Psoas muscle (tissue), 8 donors: ENCODE measurements around the gene MTF1. TPM values are rescaled to one million over a fixed set of nuclear protein-coding genes. Genes with fewer than 3 reads are reported as not detected.
A peak's percentile ranks its signal among the peaks of the same experiment; 100 is the strongest.

Experiments
- ATAC-seq, 4 donors: fragments of 200-7000 bp; cut with Tn5 transposase; one replicate each; pipeline ENCODE4 v1.9.1; 2020; ENCODE audit warnings: moderate library complexity in 3 of 4, mild to moderate bottlenecking in 2 of 4
- DNase-seq, 2 donors: peaks; one replicate each; pipeline ENCODE4 v3.0.0-alpha.2; 2020
- H3K27ac ChIP-seq: fragments of 200-600 bp; one replicate; pipeline ENCODE4 v1.8.0; 2022
- H3K27me3 ChIP-seq, 3 donors: fragments of 200-600 bp in 1 of 3; one replicate each; pipeline versions ENCODE4 v1.6.1 to v1.8.0; 2013 to 2022; ENCODE audit warnings: low read length in 2 of 3, mild to moderate bottlenecking in 2 of 3, moderate library complexity in 1 of 3; ENCODE audit not compliant: insufficient read depth in 3 of 3
- H3K36me3 ChIP-seq, 2 donors: fragments of 200-600 bp in 1 of 2; one replicate each; pipeline versions ENCODE4 v1.6.1 to v1.8.0; 2013 to 2022; ENCODE audit warnings: low read depth in 1 of 2, mild to moderate bottlenecking in 1 of 2, moderate library complexity in 1 of 2; ENCODE audit not compliant: insufficient read depth in 1 of 2
- H3K4me1 ChIP-seq: fragments of 200-600 bp; one replicate; pipeline ENCODE4 v1.8.0; 2022
- H3K4me3 ChIP-seq: fragments of 200-600 bp; one replicate; pipeline ENCODE4 v1.8.0; 2022; ENCODE audit warnings: mild to moderate bottlenecking
- H3K9me3 ChIP-seq: fragments of 200-600 bp; one replicate; pipeline ENCODE4 v1.8.0; 2022
- CTCF ChIP-seq: fragments of 200-600 bp; IDR thresholded peaks from one replicate; pipeline ENCODE4 v1.8.0; 2022; ENCODE audit warnings: antibody characterized with exemption
- WGBS, 3 donors: extraction: QIAGEN DNeasy Blood & Tissue Kit; methylation state at CpG; one replicate each; pipeline versions ENCODE4 v1.1.6 to v1.1.7; 2013; 5-methylcytosine and 5-hydroxymethylcytosine counted together
- intact Hi-C, 2 donors: fragments of 100-400 bp; cut with DNase I; formaldehyde crosslinking; loops; one replicate each; pipeline versions ENCODE4 v1.11.0 to v1.14.2; 2022
- polyA plus RNA-seq, 3 donors: library from polyadenylated mRNA; stranded (reverse); fragments of 200-250 nt; gene quantifications; one replicate each; pipeline ENCODE4 v1.2.3, GENCODE V29; 2013
- total RNA-seq, 4 donors: library from RNA; stranded (reverse); fragmentation: NEBNext Ultra II Directional in 2 of 4; extraction: Animal tissue kit (Norgen Biotek cat#: 25700) in 2 of 4; gene quantifications; one replicate each; pipeline versions ENCODE4 v1.2.1 to v1.2.4, GENCODE V29; 2021 to 2023
- donor health status: healthy with polysubstance abuse.
- donor health status: DM: no; HTN: no; CAD: no; lungs with moderate emphysema.
- donor health status: Bipolar disorder and iron deficiency.
- donor health status: healthy.
- donor health status: DM: yes; HTN: yes; CAD: no.
- donor health status: DM: no; HTN: no; CAD: no.
- donor health status: DM: no; HTN: no; CAD: no.
- donor health status: DM: yes; HTN: yes; CAD: no.

The MTF1 gene
- total and polyA plus RNA-seq, 7 donors: 3.1 to 20.2 (median 13.3) TPM

GRCh38 chr1:37822906-37823815 lies 36.2 kb downstream of the MTF1 start:
- peaks cover 8 to 81% of the 10 kb centered on the region in 2 donors for H3K36me3 ChIP-seq
- intact Hi-C loops: no loop called here

GRCh38 chr1:37821481-37821880 lies 37.9 kb downstream of the MTF1 start:
- H3K9me3 ChIP-seq: no peaks in the 10 kb centered on the region
- ATAC-seq (no peak), DNase-seq (no peak)
- WGBS, 3 donors: 83 to 96% (median 92%) methylated on average over 2 of the region's 2 CpGs
- no peak overlapping the region for H3K27ac ChIP-seq
- no peak for TF ChIP-seq CTCF
- H3K4me1 ChIP-seq: no peaks in the 10 kb centered on the region
- H3K36me3 ChIP-seq: peaks cover 8 to 90% of the 10 kb centered on the region in 2 donors
- no peaks in the 10 kb centered on the region for H3K27me3 ChIP-seq
- H3K4me3 ChIP-seq: no peak overlapping the region
- intact Hi-C loops: no loop called here

More at GRCh38 chr1:37822906-37823815, 36.2 kb downstream of the MTF1 start:
- Histone ChIP-seq H3K9me3 (no peaks in the 10 kb centered on the region), H3K4me1 (no peaks in the 10 kb centered on the region), H3K4me3 (no peak overlapping the region), H3K27me3 (no peaks in the 10 kb centered on the region), H3K27ac (no peak overlapping the region)
- no peak for TF ChIP-seq CTCF
- WGBS, 3 donors: 91 to 94% (median 93%) methylated on average over 9 of the region's 9 CpGs
- ATAC-seq (no peak), DNase-seq (no peak)

GRCh38 chr1:37817481-37817880 lies 41.9 kb downstream of the MTF1 start:
- WGBS, 3 donors: 13 to 28% (median 23%) methylated on average over 2 of the region's 2 CpGs
- no peaks in the 10 kb centered on the region for H3K9me3 ChIP-seq
- H3K36me3 ChIP-seq: peaks cover 8 to 73% of the 10 kb centered on the region in 2 donors
- H3K4me3 ChIP-seq: no peak overlapping the region
- no peaks in the 10 kb centered on the region for H3K4me1 ChIP-seq
- intact Hi-C loops: no loop called here
- no peak for TF ChIP-seq CTCF
- H3K27me3 ChIP-seq: no peaks in the 10 kb centered on the region
- no peak overlapping the region for H3K27ac ChIP-seq
- DNase-seq (no peak), ATAC-seq (peak in 2 of 4 donors; percentile 26 to 43)

- 27 to 57% (median 38%) methylated on average over 7 of the region's 7 CpGs for WGBS, 3 donors
- Histone ChIP-seq H3K27me3 (no peaks in the 10 kb centered on the region), H3K27ac (peak overlapping the region; percentile 14), H3K4me3 (no peak overlapping the region), H3K9me3 (no peaks in the 10 kb centered on the region), H3K36me3 (peaks cover 0 to 48% of the 10 kb centered on the region in 2 donors), H3K4me1 (peaks cover 4% of the 10 kb centered on the region)
- no peak for TF ChIP-seq CTCF
- DNase-seq (no peak), ATAC-seq (peak; percentile 56 to 81 (median 69))
- intact Hi-C loops: no loop called here
Measured at GRCh38 chr1:37814252-37814651, 45.1 kb downstream of the MTF1 start.
